Measurements from ENCODE around the gene CSPG5.
A peak's percentile ranks its signal among the peaks of the same experiment; 100 is the strongest.

Gene CSPG5, protein sequence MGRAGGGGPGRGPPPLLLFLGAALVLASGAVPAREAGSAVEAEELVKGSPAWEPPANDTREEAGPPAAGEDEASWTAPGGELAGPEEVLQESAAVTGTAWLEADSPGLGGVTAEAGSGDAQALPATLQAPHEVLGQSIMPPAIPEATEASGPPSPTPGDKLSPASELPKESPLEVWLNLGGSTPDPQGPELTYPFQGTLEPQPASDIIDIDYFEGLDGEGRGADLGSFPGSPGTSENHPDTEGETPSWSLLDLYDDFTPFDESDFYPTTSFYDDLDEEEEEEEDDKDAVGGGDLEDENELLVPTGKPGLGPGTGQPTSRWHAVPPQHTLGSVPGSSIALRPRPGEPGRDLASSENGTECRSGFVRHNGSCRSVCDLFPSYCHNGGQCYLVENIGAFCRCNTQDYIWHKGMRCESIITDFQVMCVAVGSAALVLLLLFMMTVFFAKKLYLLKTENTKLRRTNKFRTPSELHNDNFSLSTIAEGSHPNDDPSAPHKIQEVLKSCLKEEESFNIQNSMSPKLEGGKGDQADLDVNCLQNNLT

DNA sequence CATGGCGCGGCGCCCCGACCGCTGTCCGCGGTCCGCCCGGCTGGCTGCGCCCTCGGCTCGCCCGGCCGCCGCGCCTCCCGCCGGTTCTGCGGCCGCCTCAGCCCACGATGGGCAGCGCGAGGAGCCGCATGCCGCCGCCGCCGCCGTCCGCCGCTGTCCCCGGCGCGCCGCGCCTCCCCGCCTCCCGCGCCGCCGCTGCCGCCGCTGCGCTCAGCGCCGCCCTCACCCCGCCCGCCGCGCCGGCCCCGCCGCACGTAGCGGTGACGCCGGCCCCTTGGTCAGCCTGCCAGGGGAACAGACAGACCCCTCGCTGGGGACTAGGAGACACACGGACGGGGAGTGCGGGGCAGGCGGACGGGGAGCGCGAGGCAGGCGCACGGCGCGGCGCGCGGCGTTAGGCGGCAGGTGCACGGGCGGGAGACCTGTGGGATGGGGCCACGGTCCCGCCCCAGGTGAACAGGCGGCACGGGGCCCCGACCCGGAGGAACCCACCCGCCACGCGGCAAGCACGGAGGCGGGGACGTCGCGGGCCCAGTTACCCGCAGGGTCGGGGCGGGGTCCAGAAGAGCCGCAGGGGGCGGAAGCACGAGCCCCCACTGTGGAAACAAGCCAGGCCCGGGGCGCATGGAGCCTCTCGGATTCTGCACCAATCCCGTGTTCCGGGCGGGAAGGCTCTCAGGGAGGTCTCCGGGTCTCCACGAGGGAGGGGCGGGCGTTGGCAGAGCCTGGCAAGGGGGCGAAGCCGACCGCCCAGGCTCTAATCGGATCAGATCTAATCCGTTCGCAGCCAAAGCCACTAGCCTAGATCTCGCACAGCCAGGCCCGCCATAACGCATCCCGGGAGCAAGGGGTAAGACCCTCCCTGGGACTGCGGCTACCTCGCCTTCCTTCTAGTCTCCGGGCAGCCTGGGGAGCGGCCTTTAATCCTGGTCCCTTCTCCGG lies at the start of gene CSPG5:
TSS of gene CSPG5 (minus strand) at position 175 of the 942 bp plus-strand sequence. CDS start at position 3, 172 bp downstream.
- DNase-seq (ENCODE audit: low spot score) = peak; percentile 30

DNA sequence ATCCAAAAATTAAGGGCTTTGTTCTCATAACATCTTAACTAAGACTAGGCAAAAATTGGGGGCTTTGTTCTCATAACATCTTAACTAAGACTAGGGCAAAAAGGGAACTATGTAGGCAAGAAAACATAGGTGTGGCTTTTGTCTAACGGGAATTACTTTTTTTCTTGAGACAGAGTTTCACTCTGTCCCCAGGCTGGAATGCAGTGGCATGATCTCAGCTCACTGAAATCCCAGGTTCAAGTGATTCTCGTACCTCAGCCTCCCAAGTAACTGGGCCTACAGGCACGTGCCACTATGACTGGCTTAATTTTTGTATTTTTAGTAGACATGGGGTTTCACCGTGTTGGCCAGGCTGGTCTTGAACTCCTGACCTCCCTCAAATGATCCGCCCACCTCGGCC lies 49.8 kb upstream of the CSPG5 start:
- no peak for DNase-seq (ENCODE audit: low spot score)

DNA sequence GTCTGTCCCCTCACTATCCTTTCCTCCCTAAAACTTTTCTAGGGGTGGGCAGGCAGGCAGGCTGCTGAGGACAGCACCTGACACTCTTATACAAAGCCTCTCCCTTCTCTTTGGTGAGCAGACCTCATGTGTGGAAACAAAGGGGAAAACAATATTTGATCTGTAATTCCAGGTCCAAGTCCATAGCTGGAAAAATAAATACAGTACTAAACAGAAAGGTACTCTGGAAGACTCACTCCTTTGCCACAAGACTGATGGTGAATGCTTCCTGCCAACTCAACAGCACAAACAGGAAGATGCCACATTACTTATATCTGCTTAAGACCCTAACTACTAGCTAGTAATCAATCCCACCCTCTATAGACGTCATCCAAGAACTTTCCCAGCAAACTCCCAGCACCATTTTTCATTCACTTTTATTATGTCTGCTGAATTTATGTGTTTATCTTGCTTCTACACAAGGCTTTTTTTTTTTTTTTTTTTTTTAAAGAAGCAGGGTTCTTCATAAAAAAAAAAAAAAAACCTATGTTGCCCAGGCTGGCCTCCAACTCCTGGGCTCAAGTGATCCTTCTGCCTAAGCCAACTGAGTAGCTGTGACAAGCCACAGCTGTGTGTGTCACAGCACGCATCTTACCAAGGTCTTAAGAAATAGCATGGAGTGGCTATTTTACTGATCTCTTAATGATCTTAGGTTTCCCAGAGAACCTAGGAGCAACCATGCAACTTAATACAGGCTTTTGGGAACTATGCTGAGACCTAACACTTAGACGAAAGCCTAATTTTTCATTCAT lies 44.2 kb upstream of the CSPG5 start:
- DNase-seq (ENCODE audit: low spot score) = no peak

DNA sequence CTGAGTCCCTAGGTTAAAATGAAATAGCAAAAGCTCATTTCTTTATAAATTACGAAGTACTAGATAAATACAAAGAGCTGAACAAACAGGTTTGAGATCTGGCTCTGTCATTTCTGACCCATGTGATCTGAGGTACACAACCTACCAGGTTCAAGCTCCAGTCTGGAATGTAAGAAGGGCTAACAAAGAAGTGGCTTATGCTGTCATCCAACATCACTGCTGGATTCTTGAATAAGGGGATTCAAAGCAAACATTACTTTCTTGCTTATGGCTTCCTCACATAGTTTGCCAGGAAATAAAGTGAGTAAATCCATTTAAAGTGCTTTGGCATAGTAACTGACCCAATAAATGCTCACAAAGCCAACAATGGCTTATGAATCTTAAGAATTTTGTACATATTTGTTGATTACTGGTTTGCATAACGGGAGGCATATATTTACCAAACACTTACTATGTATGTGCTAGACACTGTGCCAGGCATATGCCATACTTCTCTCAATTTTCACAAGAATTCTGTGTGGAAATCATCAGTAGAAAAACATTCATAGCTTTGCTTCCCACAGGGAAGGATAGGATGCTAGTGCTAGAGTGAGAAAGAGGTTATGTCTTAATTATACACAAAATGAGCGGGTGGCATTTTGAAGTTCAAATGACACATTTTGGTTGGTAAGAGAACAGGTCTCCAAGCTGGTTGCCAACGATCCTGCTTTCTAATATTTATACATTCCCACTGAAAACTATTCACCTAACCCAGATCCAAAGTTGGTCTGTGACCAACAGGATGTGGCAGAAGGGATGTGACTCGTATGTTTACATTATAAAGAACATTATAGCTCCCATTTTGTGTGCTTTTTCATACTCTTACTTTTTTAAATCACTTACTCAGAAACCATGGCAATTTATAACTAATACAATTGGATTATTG lies 38.7 kb upstream of the CSPG5 start:
- DNase-seq (ENCODE audit: low spot score) = no peak

DNA sequence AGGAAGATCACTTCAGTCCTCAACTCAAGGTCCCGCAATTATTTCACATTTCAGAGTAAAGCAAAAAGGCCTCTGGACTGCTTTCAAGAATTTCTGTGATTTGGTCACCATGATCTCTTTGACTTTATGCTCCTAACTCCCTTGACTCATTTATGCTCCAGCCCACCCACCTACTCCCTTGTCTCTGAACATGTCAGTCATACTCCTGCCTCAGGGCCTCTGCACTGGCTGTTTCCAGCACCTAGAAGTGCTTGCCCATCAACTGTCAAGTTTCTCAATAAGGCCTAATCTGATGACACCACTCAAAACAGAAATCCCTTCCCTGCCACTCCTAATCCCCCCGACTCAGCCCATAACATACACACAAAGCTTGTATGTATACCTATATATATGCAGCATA lies 36.1 kb upstream of the CSPG5 start:
- no peak for DNase-seq (ENCODE audit: low spot score)

DNA sequence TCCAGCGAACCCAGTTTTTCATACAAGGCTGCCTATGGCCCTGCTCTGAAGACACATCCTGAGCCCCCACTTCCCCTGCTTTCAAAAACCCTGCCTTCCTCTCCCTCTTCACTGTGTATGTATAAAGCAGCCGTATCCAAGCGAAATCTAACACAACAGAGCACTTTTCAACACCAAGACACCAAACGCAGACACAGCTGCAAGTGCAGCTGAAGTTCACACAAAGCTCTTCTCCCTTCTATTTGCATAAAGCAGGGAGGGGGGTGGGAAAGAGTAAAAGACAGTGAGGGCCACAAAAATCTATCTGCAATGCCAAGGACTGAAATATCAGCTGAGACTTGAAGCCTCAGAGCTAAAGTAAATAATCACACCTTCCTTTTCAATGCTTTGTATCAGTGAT lies 35.1 kb upstream of the CSPG5 start:
- DNase-seq (ENCODE audit: low spot score) = no peak

DNA sequence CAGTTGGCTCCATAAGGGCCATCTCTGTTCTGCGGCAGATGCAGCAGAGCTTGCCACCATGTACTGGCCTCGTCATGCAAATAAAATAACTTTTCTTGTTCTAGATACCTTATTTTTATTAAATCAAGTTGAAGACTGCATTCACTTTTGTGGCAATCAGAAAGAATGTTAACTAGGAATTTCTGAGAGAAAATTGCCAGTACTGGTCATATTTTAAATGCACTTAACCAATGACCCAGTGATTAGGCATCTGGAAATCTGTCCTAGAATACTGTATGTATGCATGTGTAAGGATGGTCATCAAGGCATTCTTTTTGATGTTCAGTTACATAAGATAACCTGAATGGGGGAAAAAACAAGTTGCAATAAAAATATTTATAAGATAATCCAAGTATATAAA lies 34.2 kb upstream of the CSPG5 start:
- no peak for DNase-seq (ENCODE audit: low spot score)

DNA sequence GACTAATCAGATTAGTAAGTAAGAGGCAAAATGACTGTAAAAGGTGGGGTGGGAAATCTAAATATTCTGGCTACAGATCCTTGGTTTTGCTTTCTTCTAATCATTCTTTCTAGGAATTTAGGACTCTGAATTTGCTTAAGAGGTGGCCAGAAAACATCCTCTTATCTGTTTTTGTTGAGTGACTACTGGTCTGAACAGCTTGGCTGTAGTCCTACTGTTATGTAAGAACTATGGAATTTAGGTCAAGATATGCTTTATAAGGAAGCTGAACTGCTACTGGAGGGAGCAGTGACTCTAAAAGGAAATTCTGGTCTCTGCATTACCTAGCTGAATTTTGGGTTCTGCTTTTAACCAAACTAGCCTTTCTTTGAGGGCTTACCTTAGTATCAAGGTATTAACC lies 33.5 kb upstream of the CSPG5 start:
- DNase-seq (ENCODE audit: low spot score) = no peak

DNA sequence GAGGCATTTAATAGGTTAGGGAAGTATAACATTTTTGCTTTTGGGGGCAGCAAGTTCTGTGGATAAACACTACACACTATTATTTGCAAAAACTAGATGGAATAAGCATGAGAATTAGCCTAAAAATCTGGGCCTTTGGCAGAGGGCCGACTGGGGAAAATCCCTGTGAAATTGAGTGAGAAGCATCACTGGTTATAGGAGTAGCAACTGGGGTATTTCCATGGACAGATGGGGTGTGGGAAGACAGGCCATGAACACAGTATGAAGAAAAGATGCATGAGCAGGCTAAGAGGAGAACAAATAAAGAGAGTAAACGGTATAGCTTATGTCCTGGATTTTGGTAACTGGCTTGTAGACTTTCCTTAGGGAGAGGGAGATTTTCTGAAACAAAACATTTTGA lies 32.9 kb upstream of the CSPG5 start:
- no peak for DNase-seq (ENCODE audit: low spot score)

DNA sequence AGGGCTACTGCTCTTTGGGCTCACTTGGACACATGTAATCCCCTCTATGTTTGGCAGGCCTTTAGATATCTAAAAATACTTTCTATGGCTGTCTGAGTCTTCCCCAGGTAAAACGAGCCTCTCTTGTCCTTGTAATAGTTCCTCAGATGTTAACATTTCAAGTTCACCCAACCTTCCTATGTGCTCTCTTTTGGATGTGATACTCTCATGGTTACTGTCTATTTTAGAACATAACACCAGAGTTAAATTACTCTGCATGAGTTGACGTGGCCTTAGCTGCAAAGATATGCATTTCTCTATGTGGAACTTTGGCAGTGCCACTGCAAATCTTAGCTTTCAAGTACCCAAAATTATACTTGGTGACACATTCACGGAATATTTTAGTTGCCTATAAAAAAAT lies 31.9 kb upstream of the CSPG5 start:
- no peak for DNase-seq (ENCODE audit: low spot score)

DNA sequence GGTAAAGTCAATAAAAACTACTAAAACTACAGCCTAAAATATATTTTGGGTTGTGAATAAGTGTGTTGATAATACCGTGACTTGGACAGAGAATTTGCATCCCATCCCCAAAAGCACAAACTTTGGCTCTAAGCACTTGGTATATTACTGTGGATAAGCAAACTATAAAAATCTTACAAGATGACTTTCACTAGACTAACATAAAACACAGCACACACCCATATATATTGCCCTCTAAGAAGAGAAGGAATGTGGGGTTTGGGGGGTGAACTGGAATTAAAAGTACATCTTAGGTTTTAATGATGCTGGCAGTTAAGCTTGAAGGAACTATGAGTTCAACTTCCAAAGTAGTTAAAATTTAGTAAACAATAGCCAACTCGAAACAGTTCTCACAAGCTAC lies 28.7 kb upstream of the CSPG5 start:
- no peak for DNase-seq (ENCODE audit: low spot score)

DNA sequence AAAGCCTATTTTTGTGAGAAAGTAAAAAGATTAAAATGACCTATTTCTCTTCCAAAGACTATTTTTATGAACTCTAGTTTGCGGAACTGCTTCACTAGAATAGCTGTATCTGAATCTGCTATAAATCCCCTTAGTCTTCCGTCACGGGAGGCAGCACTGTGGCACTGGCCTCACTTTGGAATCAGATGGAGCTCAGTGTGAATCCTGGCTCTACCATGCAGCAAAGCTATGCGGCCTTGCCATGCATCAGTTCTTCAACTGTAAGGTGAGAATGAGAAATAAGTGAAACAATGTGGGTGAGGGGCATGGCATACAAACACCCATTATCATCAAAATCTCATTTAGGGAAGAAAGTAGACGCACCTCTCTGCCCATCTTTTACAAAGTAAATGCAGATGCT lies 27.5 kb upstream of the CSPG5 start:
- no peak for DNase-seq (ENCODE audit: low spot score)

DNA sequence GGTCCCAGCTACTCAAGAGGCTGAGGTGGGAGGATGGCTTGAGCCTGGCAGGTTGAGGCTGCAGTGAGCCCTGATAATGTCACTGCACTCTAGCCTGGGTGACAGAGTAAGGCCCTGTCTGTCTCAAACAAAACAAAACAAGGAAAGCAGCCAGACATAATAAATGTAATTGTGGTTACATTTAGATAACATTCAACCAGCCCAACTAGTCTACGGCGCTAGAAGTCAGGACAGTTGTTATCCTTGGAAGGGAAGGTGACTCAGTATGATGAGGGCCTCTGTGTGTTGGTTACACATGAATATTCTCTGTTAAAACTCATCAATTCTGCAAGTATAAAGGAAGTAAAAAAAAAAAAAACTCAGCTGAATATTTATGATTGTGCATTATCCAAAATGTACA lies 27.0 kb upstream of the CSPG5 start:
- DNase-seq (ENCODE audit: low spot score) = no peak

DNA sequence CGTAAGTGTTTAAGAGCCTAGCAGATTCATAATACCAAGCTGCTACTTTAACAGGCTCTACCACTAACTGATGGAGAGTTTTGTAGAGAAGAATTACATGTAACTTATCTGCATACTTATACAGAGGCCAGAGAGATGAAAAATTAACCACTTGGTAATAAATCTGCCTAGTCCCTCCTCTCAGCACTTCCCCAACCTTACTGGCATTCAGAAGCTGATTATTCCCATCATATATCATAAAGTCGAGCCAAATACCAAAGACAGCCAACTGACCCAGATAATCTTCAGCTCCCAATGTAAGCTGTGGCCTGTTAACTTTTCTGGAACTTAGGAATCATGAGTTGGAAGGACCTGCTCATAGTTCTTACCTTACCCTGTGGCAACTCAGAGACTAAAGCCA lies 25.5 kb upstream of the CSPG5 start:
- no peak for DNase-seq (ENCODE audit: low spot score)

DNA sequence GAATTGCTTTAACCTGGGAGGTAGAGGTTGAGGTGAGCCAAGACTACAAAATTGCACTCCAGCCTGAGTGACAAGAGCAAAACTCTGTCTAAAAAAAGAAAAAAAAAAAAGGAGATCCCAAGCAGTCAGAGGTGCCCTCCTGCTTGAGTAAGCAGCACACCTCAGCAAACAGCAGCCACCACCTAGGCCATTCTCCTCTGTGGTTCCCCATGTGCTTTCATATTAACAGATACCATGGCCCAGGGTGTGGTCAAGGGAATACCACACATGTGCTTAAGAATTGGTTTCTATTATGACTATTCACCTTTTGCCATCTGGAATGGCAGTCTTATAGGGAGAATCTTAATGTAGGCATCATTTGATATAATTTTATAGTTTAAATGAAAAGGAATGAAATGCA lies 24.7 kb upstream of the CSPG5 start:
- DNase-seq (ENCODE audit: low spot score) = no peak

DNA sequence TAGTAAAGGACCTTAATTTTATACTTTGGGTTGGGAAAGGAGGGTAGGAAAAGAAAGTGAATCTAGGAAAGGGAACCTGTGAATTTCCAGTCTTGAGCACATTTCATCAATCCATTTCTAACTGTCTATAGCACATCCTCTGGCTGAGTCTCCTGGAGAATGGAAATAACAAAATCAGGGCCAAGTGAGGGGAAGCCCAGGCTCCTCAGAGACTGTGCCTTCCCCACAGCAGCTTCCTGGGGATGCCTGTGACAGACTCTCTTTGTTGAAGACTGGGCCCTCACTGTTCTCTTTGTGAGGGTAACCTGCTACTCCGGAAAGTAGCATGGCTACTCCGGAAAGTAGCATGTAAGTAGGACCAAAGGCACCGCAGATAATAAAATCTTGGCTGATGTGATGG lies 22.6 kb upstream of the CSPG5 start:
- no peak for DNase-seq (ENCODE audit: low spot score)

DNA sequence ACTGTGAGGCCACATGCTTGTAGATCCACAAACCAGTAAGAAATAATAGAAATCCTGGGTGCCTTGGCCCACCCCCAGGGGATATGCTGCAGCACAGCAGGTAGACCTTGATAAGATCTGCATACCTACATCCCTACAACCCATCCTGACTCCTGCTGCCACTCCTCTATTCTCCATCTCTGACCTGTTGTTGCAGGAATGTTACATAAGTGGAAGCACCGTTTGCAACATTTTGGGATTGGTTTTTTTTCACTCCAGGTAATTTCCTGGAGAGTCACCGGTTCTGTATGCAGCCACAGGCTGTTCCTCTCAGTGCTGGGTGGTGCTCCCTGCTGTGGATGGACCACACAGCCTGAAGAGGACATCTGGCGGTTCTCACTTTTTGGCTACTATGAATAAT lies 16.1 kb upstream of the CSPG5 start:
- no peak for DNase-seq (ENCODE audit: low spot score)

DNA sequence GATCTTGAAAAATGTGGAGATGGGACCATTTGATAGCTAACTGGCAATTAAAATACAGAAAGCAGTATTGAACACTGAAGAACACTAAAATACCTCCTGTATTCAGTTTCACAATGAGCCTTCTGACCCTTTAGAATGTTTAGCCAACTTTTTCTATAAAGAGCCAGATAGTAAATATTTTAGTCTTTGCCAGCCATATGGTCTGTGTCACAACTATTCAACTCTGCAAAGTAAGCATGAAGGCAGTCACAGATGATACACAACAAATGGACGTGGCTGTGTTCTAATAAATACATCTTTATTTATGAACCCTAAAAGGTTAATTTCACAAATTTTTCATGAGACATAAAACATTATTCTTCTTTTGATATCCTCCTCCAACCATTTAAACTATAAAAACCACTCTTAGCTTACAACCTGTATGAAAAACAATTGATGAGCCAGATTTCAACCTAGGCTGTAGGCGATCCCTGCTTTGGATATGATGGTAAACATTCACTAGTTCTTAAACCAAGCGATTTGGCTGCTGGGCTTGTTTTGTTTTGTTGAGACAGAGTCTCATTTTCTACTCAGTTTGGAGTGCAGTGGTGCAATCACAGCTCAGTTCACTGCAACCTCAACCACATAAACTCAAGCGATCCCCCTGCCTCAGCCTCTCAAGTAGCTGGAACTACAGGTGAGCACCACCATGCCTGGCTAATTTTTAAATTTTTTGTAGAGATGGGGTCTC lies 13.6 kb upstream of the CSPG5 start:
- no peak for DNase-seq (ENCODE audit: low spot score)

DNA sequence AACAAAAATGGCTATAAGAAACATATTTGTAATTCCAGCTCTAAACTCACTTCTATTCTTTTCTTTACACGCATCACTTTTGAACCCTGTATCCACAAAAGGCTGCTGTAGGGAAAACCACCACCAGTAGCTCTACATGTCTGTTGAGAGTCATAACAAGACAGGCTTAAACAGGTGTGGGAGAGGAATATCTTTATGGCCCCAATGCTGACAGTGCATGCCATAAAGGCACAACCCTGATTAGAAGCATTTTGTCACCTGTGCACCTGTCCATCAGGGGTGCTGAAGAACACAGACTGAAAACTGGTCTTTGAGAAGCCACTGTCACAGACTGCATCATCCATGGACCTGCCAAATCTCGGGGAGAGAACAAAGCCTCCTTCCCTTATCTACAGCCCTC lies 11.6 kb upstream of the CSPG5 start:
- no peak for DNase-seq (ENCODE audit: low spot score)

DNA sequence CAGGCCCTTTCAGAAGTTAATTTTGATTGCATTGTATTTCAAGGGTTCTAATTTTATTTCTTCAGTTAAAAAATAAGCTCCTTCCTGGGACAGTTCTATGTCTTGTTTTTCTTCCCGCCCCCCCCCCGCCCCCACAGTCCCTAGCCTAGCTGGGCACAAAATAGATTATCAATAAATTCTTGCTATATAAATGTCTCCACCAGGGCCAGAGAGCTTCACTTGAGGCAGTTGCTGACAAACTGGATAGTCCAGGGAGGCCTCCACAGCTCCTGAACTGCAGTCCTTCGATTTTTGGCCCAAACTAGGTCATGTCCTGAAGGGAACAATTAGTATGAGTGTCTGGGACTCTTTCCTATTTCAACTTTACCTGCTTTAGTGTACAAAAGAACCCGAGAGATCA lies 9.9 kb upstream of the CSPG5 start:
- no peak for DNase-seq (ENCODE audit: low spot score)

Data from LoVo (cell line).